WTC11 (cell line): Measurements from ENCODE around the gene ARID3B. TPM values are rescaled to one million over a fixed set of nuclear protein-coding genes. Genes with fewer than 3 reads are reported as not detected.

Source experiments
- ATAC-seq: fragments of 200-7000 bp; cut with Tn5 transposase; 2 replicates; pipeline ENCODE4 v1.10.0; 2021; ENCODE audit warnings: mild to moderate bottlenecking, moderate library complexity
- CTCF ChIA-PET: fragments of 300-600 bp; sonication (Branson Sonifier 250); formaldehyde crosslinking; loops from one replicate; lab custom pipeline; 2021; ENCODE audit warnings: antibody characterized with exemption; lab: Charles Lee
- POLR2A ChIA-PET: fragments of 350-600 bp; sonication (Branson Sonifier 250); formaldehyde crosslinking; loops from one replicate; lab custom pipeline; 2021; ENCODE audit warnings: antibody characterized with exemption; lab: Charles Lee
- DNase-seq: peaks from one replicate; pipeline ENCODE4 v3.0.0; 2021; ENCODE audit warnings: low spot score
- H3K27ac Mint-ChIP-seq: 2 replicates; pipeline ENCODE4 v1.8.0; 2021; ENCODE audit warnings: mixed read lengths
- H3K27me3 Mint-ChIP-seq: 2 replicates; pipeline ENCODE4 v1.8.0; 2021; ENCODE audit warnings: low read depth, mild to moderate bottlenecking, moderate library complexity, mixed read lengths
- H3K36me3 Mint-ChIP-seq: 2 replicates; pipeline ENCODE4 v1.8.0; 2021; ENCODE audit warnings: mixed read lengths
- H3K4me1 Mint-ChIP-seq: 2 replicates; pipeline ENCODE4 v1.8.0; 2022; ENCODE audit warnings: mixed read lengths
- H3K4me3 Mint-ChIP-seq: 2 replicates; pipeline ENCODE4 v1.8.0; 2021; ENCODE audit warnings: mild to moderate bottlenecking, moderate library complexity, mixed read lengths
- H3K9me3 Mint-ChIP-seq: 2 replicates; pipeline ENCODE4 v1.8.0; 2021; ENCODE audit warnings: mixed read lengths
- AFF4 ChIP-seq: sonication (generic); formaldehyde crosslinking; IDR thresholded peaks from 2 replicates; pipeline ENCODE4 v1.8.1; 2023; ENCODE audit warnings: mild to moderate bottlenecking, missing genetic modification reagents, borderline replicate concordance
- E2F4 ChIP-seq: sonication (generic); formaldehyde crosslinking; IDR thresholded peaks from 2 replicates; pipeline ENCODE4 v1.8.1; 2022; ENCODE audit warnings: low read depth, mild to moderate bottlenecking, moderate library complexity, missing genetic modification reagents, borderline replicate concordance
- GRHL2 ChIP-seq: fragments of 250-450 bp; sonication (Bioruptor Pico); IDR thresholded peaks from 2 replicates; pipeline ENCODE4 v1.8.0; 2022; ENCODE audit warnings: mild to moderate bottlenecking, moderate library complexity; ENCODE audit not compliant: insufficient replicate concordance, severe bottlenecking
- NFE2L1 ChIP-seq: sonication (generic); formaldehyde crosslinking; IDR thresholded peaks from 2 replicates; pipeline ENCODE4 v1.8.1; 2023; ENCODE audit warnings: missing genetic modification reagents
- RORB ChIP-seq: fragments of 250-450 bp; sonication (Bioruptor Pico); IDR thresholded peaks from 2 replicates; pipeline ENCODE4 v1.9.0; 2021; ENCODE audit warnings: mild to moderate bottlenecking
- ZNF219 ChIP-seq: sonication (generic); formaldehyde crosslinking; IDR thresholded peaks from 2 replicates; pipeline ENCODE4 v1.8.0; 2023; ENCODE audit warnings: missing genetic modification reagents, mild to moderate bottlenecking, borderline replicate concordance
- ZNF263 ChIP-seq: sonication (generic); formaldehyde crosslinking; IDR thresholded peaks from 2 replicates; pipeline ENCODE4 v1.8.1; 2022; ENCODE audit warnings: low read depth, mild to moderate bottlenecking, moderate library complexity, missing genetic modification reagents
- ZNF396 ChIP-seq: fragments of 250-450 bp; sonication (Bioruptor Pico); IDR thresholded peaks from 2 replicates; pipeline ENCODE4 v1.8.0; 2021; ENCODE audit warnings: mild to moderate bottlenecking, moderate library complexity, borderline replicate concordance
- ZNF671 ChIP-seq: fragments of 250-450 bp; sonication (Bioruptor Pico); IDR thresholded peaks from 2 replicates; pipeline ENCODE4 v1.8.0; 2021; ENCODE audit warnings: mild to moderate bottlenecking
- total RNA-seq: library from RNA; stranded (reverse); gene quantifications from 3 replicates; pipeline ENCODE4 v1.2.3, GENCODE V29; 2021
- TF ChIP-seq, protein P1 (sequence below): sonication (generic); formaldehyde crosslinking; conservative IDR thresholded peaks from 2 replicates; pipeline ENCODE4 v1.8.1; 2023; ENCODE audit warnings: mild to moderate bottlenecking, low read depth, missing genetic modification reagents, moderate library complexity

The ARID3B gene
- total RNA-seq, 1 experiment from 2014 or later, result 133 TPM

DNA sequence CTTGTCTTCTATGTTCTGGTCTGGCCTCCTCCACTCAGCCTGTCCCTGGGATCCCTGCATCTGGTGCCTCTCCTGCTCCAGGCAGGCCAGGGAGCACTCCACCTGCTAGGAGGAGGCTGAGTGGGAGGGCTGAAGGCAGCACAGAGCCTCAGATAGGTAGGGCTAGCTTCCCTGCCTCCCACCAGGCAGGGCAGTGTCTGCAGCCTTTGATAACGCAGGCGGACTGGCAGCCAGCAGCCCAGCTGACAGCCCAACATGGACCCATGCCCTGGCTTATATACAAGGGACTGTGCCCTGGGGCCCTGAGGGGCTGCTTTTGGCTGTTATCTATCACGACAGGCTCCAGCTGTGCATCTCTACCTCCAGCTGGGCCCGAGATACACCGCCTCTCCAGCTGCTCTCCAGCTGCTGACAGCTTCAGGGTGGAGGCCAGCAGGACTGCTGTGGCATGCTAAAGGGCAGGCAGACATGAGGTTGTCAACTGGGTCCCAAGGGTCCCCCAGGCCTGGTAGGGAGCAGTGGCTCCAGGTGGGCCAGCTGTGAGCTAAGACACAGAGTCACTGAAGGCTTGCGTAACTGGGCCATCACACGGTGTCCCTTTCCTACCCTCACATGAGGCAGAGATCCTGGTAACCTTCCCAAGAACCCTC lies 69.4 kb downstream of the ARID3B start:
- CTCF ChIA-PET, result interaction anchor here (3.8 kb wide), 1 partner anchor 11 kb away, joined by 20 read pairs; no protein-coding TSS in a partner anchor
- H3K9me3 Mint-ChIP-seq, result no peaks in the 10 kb centered on the region
- TF ChIP-seq NFE2L1 (no peak), RORB (CRISPR knock-in tag) (no peak), ZNF263 (CRISPR knock-in tag) (peak; percentile 39; the same call in 1 of the 2 replicates)
- TF ChIP-seq, all 79 proteins: peak for 1
- Mint-ChIP-seq H3K27me3 (peaks cover 46% of the 10 kb centered on the region), H3K4me3 (no peak overlapping the region), H3K4me1 (peaks cover 4% of the 10 kb centered on the region; the same call in 1 of the 2 replicates), H3K27ac (no peak overlapping the region), H3K36me3 (no peaks in the 10 kb centered on the region)
- ATAC-seq, result no peak
- no peak for DNase-seq
- POLR2A ChIA-PET, result no interaction called here

- CTCF ChIA-PET, result interaction anchor here (3.8 kb wide), 1 partner anchor 10 kb away, joined by 20 read pairs; no protein-coding TSS in a partner anchor
Measured at GRCh38 chr15:74611341-74611740, 70.3 kb downstream of the ARID3B start.

More at GRCh38 chr15:74611341-74611740, 70.3 kb downstream of the ARID3B start:
- POLR2A ChIA-PET, result no interaction called here
- peaks cover 43% of the 10 kb centered on the region for H3K27me3 Mint-ChIP-seq
- no peaks in the 10 kb centered on the region for H3K36me3 Mint-ChIP-seq
- no peak overlapping the region for H3K27ac Mint-ChIP-seq
- no peak overlapping the region for H3K4me3 Mint-ChIP-seq
- ATAC-seq, result no peak
- H3K4me1 Mint-ChIP-seq, result peaks cover 5% of the 10 kb centered on the region
- no peak for DNase-seq
- TF ChIP-seq RORB (CRISPR knock-in tag), result no peak
- TF ChIP-seq, protein P1, sequence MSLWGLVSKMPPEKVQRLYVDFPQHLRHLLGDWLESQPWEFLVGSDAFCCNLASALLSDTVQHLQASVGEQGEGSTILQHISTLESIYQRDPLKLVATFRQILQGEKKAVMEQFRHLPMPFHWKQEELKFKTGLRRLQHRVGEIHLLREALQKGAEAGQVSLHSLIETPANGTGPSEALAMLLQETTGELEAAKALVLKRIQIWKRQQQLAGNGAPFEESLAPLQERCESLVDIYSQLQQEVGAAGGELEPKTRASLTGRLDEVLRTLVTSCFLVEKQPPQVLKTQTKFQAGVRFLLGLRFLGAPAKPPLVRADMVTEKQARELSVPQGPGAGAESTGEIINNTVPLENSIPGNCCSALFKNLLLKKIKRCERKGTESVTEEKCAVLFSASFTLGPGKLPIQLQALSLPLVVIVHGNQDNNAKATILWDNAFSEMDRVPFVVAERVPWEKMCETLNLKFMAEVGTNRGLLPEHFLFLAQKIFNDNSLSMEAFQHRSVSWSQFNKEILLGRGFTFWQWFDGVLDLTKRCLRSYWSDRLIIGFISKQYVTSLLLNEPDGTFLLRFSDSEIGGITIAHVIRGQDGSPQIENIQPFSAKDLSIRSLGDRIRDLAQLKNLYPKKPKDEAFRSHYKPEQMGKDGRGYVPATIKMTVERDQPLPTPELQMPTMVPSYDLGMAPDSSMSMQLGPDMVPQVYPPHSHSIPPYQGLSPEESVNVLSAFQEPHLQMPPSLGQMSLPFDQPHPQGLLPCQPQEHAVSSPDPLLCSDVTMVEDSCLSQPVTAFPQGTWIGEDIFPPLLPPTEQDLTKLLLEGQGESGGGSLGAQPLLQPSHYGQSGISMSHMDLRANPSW (CRISPR knock-in tag), result no peak
- no peak for TF ChIP-seq GRHL2 (CRISPR knock-in tag)
- no peak for TF ChIP-seq AFF4 (CRISPR knock-in tag)
- TF ChIP-seq E2F4 (CRISPR knock-in tag), result no peak
- TF ChIP-seq ZNF396 (CRISPR knock-in tag), result no peak
- no peak for TF ChIP-seq ZNF219 (CRISPR knock-in tag)
- no peak for TF ChIP-seq ZNF671 (CRISPR knock-in tag)
- H3K9me3 Mint-ChIP-seq, result no peaks in the 10 kb centered on the region
